Activated CD8-positive, alpha-beta memory T cell treated with anti-CD3 and anti-CD28 coated beads for 48 hours (primary cell): Measurements from ENCODE around the gene CLSTN2.

Experiments
- DNase-seq, 3 experiments: peaks; one replicate each; pipeline ENCODE4 v3.0.0-alpha.2; 2020; ENCODE audit warnings: low read depth in 2 of 3, low spot score in 2 of 3

Gene CLSTN2

GRCh38 chr3:140004271-140004670, 69.3 kb downstream of the CLSTN2 start:
- no peak for DNase-seq

DNA sequence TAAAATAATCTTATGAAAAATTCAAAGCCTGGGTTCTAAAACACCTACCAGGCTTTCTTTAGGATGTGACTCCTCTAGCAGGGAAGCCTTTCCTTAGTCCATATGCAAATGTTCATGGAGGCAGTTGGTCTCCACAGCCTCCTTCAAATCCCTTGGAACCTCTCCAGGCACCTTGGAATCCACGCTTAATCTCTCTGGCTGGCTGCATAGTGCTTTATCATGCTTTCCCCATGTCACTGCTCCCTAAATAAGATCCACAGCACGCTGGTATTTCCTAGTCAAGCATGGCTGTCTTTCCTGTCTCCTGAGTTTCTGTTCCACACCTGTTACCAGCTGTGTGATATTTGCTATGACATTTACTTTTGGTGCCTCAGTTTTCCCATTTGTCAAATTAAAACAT, 71.3 kb downstream of the CLSTN2 start:
- DNase-seq, result no peak

- DNase-seq, result no peak
Observed at GRCh38 chr3:140007081-140007480, 72.1 kb downstream of the CLSTN2 start.

- DNase-seq, result no peak
Observed at GRCh38 chr3:140007911-140008869, 73.2 kb downstream of the CLSTN2 start.

DNA sequence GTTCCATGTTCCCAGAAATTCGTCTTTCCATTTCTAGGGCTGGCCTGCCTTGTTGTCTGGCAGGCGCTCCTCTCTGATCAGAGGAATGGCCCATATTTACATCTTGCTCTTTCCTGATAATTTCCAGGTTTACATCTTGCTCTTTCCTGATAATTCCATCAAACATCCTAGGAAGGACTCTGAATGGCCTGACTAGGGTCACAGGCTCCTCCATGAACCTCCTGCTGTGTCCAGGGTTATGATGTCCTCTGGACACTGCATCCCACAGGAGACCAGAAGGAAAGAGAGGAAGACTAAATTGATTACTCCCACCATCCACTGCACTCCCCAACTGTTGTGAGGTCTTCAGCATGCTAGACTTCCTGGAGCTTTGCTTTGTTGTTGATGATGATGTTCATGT, 75.4 kb downstream of the CLSTN2 start:
- no peak for DNase-seq

GRCh38 chr3:140011086-140011485, 76.1 kb downstream of the CLSTN2 start:
- DNase-seq, result no peak

- no peak for DNase-seq
Observed at GRCh38 chr3:140011611-140012277, 76.8 kb downstream of the CLSTN2 start.

- no peak for DNase-seq
Observed at GRCh38 chr3:140013220-140013619, 78.2 kb downstream of the CLSTN2 start.

DNA sequence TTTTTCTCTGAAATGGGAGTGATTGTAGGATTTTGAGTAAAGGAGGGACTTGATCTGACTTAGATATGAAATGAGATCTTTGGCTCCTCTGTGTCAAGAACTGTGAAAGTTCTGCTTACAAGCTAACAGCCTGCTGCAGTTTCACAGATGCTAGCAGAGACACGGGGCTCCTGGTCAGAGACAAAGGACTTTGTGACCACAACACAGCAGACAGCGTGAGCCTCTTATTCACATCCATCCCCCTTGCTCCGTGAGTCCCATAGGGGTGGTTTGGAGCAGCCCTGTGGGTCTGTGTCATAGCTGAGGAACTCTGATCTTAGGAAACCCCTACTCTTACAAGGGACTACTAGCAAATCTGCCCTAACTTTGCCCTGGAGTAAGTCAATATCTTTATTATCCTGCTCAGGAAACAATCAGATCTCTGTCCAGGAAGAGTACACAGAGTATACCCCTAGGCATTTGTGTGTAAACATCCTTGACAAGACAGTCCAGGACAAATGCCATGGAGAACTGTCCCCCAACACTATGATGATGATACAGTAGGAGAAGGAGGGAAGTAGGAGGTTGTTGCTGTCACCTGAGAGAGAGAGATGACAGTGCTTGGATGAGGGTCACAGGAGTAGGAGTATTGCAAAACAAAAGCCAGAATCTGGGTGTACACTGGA, 80.0 kb downstream of the CLSTN2 start:
- DNase-seq, result no peak

DNA sequence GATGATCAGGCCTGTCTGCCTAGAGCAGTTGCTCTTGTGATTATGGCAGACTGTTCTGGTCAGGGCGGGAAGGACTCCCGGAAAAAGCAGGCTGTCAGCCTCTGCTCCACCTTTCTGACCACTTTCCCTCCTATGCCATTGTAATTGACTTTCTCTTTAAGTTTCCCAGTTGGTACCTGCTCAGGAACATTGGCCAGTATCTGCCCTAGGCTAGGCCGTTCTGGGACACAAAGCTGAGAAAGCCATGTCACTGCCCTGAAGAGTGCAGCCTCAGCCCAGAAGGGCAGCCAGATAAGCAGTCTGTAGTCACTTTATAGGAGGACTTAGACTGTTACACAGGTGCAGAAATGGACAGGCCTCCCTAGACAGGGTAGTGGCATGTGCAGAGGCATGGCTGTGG, 80.8 kb downstream of the CLSTN2 start:
- no peak for DNase-seq

DNA sequence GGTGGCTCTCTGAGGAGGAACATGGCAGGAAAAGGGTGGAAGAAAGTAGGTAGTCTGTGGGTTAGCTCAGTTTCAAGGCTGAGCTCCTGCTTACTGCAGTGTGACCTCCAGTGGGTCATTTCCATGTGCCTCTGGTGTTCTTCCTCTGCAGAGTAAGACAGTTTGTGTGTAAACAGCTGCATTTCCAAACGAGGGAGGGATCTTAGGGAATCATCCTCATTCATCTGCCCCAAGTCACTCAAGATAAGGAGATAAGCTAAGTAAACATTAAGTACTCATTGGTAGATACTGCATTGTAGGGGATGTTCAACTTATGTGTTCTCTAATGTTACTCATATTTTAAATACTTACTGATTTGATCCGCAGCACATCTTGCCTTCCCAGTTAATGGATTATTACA, 83.6 kb downstream of the CLSTN2 start:
- no peak for DNase-seq

DNA sequence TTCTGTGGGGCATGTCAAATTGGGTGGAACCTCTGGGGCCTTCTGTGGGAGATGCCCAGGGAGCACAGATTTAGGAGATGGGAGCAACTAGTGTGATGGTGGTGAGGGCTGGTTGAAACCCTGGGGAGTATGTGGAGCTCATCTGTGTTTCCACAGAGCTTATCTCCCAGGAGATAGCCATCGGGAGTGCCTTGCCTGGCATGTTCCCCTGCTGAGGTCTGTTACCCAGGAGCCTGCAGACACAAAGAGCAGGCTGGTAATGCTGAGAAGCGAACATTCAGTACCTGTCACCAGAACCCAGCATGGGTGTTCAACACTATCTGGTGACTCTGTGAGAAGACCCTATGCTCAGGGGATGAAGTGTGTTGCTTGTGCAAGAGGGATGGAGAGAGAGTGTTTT, 85.0 kb downstream of the CLSTN2 start:
- no peak for DNase-seq

- no peak for DNase-seq
Observed at GRCh38 chr3:140020541-140020940, 85.6 kb downstream of the CLSTN2 start.

DNA sequence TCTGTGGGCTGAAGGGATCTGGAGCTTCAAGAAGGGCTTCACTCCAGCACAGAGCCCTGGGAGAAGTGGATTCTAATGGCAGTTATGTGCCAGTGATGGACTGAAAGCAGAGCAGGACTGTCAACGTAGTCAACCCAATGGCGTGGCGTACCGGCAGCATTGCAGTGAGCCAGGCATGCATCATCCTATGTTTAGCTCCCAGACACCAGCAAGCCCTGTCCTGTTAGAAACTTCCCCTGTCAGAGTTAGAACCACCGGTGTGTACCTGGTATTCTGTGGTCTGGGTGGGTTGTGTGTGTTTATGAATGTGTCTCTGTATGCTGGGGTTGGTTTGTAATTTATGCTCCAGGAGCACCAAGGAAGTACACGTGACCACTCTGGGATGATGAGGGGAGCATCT, 86.3 kb downstream of the CLSTN2 start:
- no peak for DNase-seq

DNA sequence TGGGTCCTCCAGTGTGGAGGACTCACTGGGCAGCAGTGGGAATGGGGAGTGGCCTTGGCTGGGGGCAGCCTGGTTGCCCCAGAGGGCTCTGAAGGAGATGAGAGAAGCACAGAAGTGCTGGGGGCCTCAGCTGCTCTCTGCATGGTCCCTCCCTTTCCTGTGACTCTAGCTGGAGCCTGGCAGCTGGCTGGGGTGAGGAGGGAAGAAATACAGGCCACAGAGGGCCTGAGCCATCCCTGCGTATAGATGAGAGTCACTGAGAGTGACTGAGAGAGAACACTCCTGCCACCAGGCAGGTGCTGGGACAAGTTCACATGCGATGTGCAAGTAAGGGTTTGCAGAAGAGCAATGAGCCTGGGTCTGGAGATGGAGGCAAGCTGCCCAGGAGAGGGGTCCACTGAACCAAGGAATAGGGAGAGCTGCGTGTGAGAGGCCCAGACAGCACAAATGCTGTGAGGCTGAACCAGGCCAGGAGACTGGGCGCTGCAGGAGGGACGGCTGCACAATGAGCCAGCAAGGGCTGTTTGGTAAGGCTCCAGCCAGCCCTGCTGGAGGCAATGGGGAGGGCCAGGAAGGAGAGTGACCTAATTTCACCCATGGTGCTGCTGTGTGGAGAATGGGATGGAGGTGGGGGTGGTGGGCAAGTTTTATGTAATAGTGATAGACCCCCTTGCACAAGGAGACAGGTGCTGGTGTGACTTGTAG, 87.2 kb downstream of the CLSTN2 start:
- DNase-seq, result no peak

GRCh38 chr3:140023616-140024530, 88.9 kb downstream of the CLSTN2 start:
- no peak for DNase-seq

DNA sequence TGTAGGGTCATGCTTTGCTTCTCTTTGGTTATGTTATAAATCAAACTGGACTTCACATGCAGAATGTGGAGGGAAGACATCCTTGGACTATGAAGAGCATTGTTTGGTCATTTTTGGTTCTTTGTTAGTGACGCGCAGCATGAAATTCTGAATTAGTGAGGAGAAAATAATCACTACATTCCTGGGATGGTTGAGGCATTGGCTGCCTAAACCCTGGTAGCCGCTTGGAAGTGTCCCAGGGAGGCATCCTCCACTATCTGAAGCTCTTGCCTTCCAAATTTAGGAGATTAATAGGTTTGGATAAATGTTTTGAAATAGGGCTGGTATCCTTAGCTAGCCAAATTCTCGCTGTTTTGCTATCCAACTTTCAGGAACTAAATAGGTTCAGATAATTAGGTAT, 96.2 kb downstream of the CLSTN2 start:
- no peak for DNase-seq

DNA sequence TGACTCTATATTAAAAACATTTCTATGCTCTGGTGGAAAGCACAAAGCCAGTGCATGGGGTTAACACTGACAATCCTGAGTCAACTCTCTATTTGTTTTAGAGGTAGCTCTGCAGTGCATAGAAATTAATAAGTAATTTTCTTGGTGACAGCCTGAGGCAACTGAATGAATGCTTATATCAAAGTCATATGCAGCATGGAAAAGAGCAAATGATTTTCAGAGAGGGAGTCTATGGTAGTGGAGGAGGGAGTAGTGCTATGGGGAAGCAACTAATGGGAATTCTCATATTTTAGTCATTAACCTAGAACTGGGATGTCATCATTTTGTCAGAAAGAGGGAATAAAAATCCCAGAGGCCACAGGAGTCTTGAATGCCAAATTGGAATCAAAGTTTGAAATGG, 99.1 kb downstream of the CLSTN2 start:
- no peak for DNase-seq

DNA sequence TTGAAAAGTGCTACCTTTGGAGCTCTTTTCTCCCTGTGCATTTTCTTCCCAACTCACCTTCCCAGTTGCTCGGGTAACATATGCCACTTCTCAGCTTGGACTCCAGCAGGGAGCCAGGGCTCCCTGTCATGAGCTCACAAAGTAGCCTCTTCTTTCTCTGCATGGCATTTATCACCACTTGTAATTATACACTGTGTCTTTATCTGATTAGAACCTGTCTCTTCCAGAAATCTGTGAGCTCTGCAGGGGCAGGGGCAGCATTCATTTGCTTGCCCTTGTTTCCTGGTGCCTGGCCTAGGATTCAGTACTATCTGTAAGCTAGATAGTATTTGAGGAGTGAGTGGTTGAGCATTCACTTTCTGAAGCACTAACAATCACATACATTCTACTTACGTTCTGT, 100.9 kb downstream of the CLSTN2 start:
- DNase-seq, result no peak

DNA sequence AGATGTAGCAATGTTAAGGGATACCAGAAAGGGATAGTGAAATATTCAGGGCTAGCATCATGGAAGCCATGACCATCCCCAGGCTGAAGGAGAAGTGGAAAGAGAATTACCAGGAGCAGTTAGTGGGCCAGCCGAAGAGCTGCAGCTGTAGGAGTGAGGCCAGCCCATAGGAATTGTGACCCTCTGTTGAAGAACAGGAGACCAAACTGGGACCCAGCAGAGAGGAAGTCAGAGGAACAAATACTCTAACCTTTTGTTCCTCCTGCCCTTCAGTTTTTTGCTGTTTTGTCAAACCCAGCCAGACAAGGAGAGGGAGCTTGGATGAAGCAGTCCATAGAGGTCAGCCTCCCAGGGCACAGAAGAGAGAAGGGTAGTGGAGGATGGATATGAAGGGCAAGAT, 115.4 kb downstream of the CLSTN2 start:
- no peak for DNase-seq
